Measurements from ENCODE around the gene TTLL10. TPM values are rescaled to one million over a fixed set of nuclear protein-coding genes. Genes with fewer than 3 reads are reported as not detected.
A peak's percentile ranks its signal among the peaks of the same experiment; 100 is the strongest.

The TTLL10 gene
- total RNA-seq, 4 donors from 2014 or later: not detected

DNA sequence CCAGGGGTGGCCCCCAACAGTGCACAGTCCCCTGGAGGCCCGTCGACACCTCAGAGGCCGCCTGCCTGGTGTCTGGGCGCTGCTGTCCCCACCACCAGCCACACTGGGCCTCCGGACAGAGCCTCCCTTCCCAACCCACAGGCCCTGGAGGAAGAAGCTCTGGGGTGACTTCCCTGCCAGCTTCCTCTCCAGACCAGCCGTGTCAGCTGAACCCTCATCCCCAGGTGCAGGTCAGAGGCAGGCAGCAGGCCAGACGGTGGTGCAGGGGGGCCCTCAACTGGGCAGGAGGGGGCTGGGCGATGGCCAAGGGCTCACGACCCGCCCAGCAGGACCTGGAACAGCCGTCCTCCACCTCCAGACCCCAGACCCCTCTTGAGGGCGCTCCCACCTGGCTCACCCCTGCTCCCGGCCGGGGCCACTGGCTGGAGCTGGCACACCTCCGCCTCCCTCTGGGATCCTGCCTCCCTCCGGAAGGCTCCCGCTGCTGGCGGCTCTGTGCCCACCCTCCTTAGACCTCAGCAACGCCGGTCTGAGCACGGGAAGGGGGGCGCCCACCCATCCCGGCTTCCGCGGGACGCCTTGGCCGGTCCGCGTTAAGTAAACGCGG is 32.2 kb downstream of the TTLL10 start:
- Histone ChIP-seq H3K4me3 (peak overlapping the region in 2 of 4 donors; percentile 25 to 34), H3K36me3 (no peaks in the 10 kb centered on the region), H3K27ac (peak overlapping the region in 1 of 4 donors; percentile 45), H3K4me1 (peaks cover 0 to 40% (median 27%) of the 10 kb centered on the region in 4 donors), H3K9me3 (no peaks in the 10 kb centered on the region), H3K27me3 (peaks cover 0 to 70% of the 10 kb centered on the region in 2 donors)
- no peak for DNase-seq (ENCODE audit: low spot score in 2 of 2)
- WGBS, 2 donors: 40 to 65% methylated on average over 6 to 7 of the region's 31 CpGs
- no peak for TF ChIP-seq EP300 (IDR thresholded peaks at IDR 0.05)
- TF ChIP-seq POLR2A (IDR thresholded peaks at IDR 0.05): no peak
- TF ChIP-seq, protein P1, sequence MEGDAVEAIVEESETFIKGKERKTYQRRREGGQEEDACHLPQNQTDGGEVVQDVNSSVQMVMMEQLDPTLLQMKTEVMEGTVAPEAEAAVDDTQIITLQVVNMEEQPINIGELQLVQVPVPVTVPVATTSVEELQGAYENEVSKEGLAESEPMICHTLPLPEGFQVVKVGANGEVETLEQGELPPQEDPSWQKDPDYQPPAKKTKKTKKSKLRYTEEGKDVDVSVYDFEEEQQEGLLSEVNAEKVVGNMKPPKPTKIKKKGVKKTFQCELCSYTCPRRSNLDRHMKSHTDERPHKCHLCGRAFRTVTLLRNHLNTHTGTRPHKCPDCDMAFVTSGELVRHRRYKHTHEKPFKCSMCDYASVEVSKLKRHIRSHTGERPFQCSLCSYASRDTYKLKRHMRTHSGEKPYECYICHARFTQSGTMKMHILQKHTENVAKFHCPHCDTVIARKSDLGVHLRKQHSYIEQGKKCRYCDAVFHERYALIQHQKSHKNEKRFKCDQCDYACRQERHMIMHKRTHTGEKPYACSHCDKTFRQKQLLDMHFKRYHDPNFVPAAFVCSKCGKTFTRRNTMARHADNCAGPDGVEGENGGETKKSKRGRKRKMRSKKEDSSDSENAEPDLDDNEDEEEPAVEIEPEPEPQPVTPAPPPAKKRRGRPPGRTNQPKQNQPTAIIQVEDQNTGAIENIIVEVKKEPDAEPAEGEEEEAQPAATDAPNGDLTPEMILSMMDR (IDR thresholded peaks at IDR 0.05): no peak

DNA sequence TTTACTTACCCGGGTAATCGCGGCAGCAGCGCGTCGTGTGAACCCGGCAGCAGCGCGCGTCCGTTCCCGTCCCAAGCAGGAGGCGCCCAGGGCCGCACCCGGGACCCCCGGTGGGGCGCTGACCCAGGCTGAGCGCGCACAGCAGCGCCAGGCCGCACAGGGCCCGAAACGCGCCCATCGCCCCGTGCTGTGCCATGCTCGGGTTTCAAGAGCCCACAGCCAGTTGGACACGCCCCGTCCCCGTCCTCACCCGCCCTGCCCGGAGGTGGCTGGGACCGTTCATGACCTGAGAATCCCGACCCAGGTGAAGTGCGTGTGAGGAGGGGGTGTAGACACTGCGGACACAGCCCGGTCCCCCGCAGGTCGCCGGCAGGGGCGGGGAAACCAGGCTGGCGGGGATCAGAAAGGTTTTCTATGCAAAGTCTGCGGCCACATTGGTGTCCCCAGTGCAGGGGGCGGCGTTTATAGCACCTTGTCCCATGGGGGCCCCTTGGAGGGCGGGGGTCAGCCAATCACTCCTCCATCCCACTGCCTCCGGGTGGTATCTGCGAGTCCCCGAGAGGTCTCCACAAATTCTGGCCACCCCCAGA is 32.8 kb downstream of the TTLL10 start, which contains the start of gene TNFRSF18:
Gene TNFRSF18, minus strand, starts transcription at position 217 of the 590 bp plus-strand sequence. Its CDS starts 21 bp downstream, at position 196.
- H3K27ac ChIP-seq: peak within 1 kb of the TSS in 1 of 4 donors; percentile 45
- peak within 1 kb of the TSS in 2 of 4 donors; percentile 25 to 34 for H3K4me3 ChIP-seq
- DNase-seq (ENCODE audit: low spot score in 2 of 2): no peak
- WGBS, 2 donors: 6% methylated on average over 42 of the region's 49 CpGs; no CpG with 5 or more reads in 1 of the 2 donors
- H3K9me3 ChIP-seq: no peaks in the 10 kb centered on the region
- no peak for TF ChIP-seq POLR2A (IDR thresholded peaks at IDR 0.05)
- no peak for TF ChIP-seq EP300 (IDR thresholded peaks at IDR 0.05)
- peaks cover 0 to 34% (median 26%) of the 10 kb centered on the region in 4 donors for H3K4me1 ChIP-seq
- H3K27me3 ChIP-seq: peaks cover 0 to 74% of the 10 kb centered on the region in 2 donors
- no peaks in the 10 kb centered on the region for H3K36me3 ChIP-seq

DNA sequence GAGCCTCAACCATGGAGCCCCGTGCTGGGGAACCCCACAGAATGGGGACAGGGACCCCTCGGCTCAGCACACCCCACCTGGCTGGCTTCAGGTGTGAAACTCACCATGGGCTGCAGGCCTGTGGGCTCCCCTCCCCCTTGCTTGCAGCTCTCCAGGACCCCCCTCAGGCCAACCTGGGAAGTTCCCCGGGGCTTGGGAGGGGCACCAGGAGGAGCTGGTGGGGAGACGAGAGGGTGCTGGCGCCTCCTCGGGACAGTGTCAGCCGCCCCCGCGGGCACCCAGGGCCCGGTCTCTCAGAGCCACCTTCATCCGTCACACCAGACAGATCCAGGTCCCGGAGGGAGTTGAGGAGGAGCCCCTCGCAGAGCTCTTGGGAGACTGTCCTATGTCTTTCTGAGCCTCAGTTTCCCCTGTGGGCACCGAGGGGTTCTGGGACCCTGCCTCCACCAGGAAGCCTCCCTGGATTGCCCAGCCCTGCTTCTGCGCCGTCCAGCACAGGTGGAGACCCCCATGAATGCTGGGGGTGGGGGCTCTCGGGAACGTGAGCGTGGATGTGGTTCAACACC is 33.4 kb downstream of the TTLL10 start:
- DNase-seq (ENCODE audit: low spot score in 2 of 2): no peak

GRCh38 chr1:1207571-1207892 is 33.9 kb downstream of the TTLL10 start:
- 67 to 71% methylated on average over 8 to 11 of the region's 11 CpGs for WGBS, 2 donors
- no peak overlapping the region for H3K4me3 ChIP-seq
- H3K9me3 ChIP-seq: no peaks in the 10 kb centered on the region
- no peaks in the 10 kb centered on the region for H3K36me3 ChIP-seq
- peaks cover 0 to 37% (median 27%) of the 10 kb centered on the region in 4 donors for H3K4me1 ChIP-seq
- no peak overlapping the region for H3K27ac ChIP-seq
- TF ChIP-seq, protein P1 (IDR thresholded peaks at IDR 0.05): no peak
- TF ChIP-seq POLR2A (IDR thresholded peaks at IDR 0.05) (no peak), EP300 (IDR thresholded peaks at IDR 0.05) (no peak)
- H3K27me3 ChIP-seq: peaks cover 0 to 75% of the 10 kb centered on the region in 2 donors
- DNase-seq (ENCODE audit: low spot score in 2 of 2): no peak

More for the DNA sequence above, 33.4 kb downstream of the TTLL10 start:
- H3K4me1 ChIP-seq: peaks cover 0 to 34% (median 26%) of the 10 kb centered on the region in 4 donors
- no peaks in the 10 kb centered on the region for H3K36me3 ChIP-seq
- no peak for TF ChIP-seq EP300 (IDR thresholded peaks at IDR 0.05)
- no peak for TF ChIP-seq POLR2A (IDR thresholded peaks at IDR 0.05)
- TF ChIP-seq, protein P1 (IDR thresholded peaks at IDR 0.05): no peak
- 57 to 62% methylated on average over 13 to 19 of the region's 19 CpGs for WGBS, 2 donors
- H3K27ac ChIP-seq: no peak overlapping the region
- H3K4me3 ChIP-seq: peak overlapping the region in 1 of 4 donors; percentile 34
- H3K27me3 ChIP-seq: peaks cover 0 to 75% of the 10 kb centered on the region in 2 donors
- H3K9me3 ChIP-seq: no peaks in the 10 kb centered on the region

- Histone ChIP-seq H3K9me3 (no peaks in the 10 kb centered on the region), H3K27me3 (peaks cover 0 to 66% of the 10 kb centered on the region in 2 donors), H3K4me1 (peaks cover 0 to 48% (median 33%) of the 10 kb centered on the region in 4 donors), H3K36me3 (no peaks in the 10 kb centered on the region), H3K4me3 (peak overlapping the region in 2 of 4 donors; percentile 22 to 29), H3K27ac (peak overlapping the region in 2 of 4 donors; percentile 10 to 26)
- DNase-seq (ENCODE audit: low spot score in 2 of 2): no peak
- TF ChIP-seq EP300 (IDR thresholded peaks at IDR 0.05) (no peak), POLR2A (IDR thresholded peaks at IDR 0.05) (no peak)
- TF ChIP-seq, protein P1 (IDR thresholded peaks at IDR 0.05): no peak
- 49 to 51% methylated on average over 28 to 34 of the region's 38 CpGs for WGBS, 2 donors
Observed at GRCh38 chr1:1208713-1209433, 35.2 kb downstream of the TTLL10 start.

All from tibial nerve (tissue), 4 donors.